HG03060 (cell line): ENCODE results near the gene DNAH10.

Source experiments
- ATAC-seq: cut with Tn5 transposase; IDR thresholded peaks from one replicate; pipeline ENCODE4 v1.9.1; 2021; ENCODE audit warnings: low read depth, moderate number of reproducible peaks; ENCODE audit not compliant: unreplicated experiment

The DNAH10 gene

GRCh38 chr12:123761841-123762714, at the start of gene DNAH10:
DNAH10 (plus strand) TSS chr12:123762301; CDS start chr12:123762337, 36 bp downstream.
- no peak for ATAC-seq

- no peak for ATAC-seq
Observed at GRCh38 chr12:123712780-123713319, 49.3 kb upstream of the DNAH10 start.

- no peak for ATAC-seq
Observed at GRCh38 chr12:123713398-123713797, 48.7 kb upstream of the DNAH10 start.

GRCh38 chr12:123713823-123714585, 48.1 kb upstream of the DNAH10 start:
- ATAC-seq, result no peak

GRCh38 chr12:123715195-123715594, 46.9 kb upstream of the DNAH10 start:
- ATAC-seq, result no peak

GRCh38 chr12:123717350-123717749, 44.8 kb upstream of the DNAH10 start:
- ATAC-seq, result no peak

- ATAC-seq, result no peak
Observed at GRCh38 chr12:123720141-123720814, 41.8 kb upstream of the DNAH10 start.

GRCh38 chr12:123721245-123721644, 40.9 kb upstream of the DNAH10 start:
- no peak for ATAC-seq

GRCh38 chr12:123723011-123723410, 39.1 kb upstream of the DNAH10 start:
- ATAC-seq, result no peak

- no peak for ATAC-seq
Observed at GRCh38 chr12:123723765-123724164, 38.3 kb upstream of the DNAH10 start.

GRCh38 chr12:123726244-123726643, 35.9 kb upstream of the DNAH10 start:
- no peak for ATAC-seq

GRCh38 chr12:123726962-123727361, 35.1 kb upstream of the DNAH10 start:
- no peak for ATAC-seq

GRCh38 chr12:123727878-123728277, 34.2 kb upstream of the DNAH10 start:
- ATAC-seq, result no peak

GRCh38 chr12:123731596-123731995, 30.5 kb upstream of the DNAH10 start:
- ATAC-seq, result no peak

GRCh38 chr12:123732251-123732650, 29.9 kb upstream of the DNAH10 start:
- no peak for ATAC-seq

- no peak for ATAC-seq
Observed at GRCh38 chr12:123733229-123733628, 28.9 kb upstream of the DNAH10 start.

GRCh38 chr12:123734268-123734667, 27.8 kb upstream of the DNAH10 start:
- ATAC-seq, result no peak

GRCh38 chr12:123741937-123742572, 20.0 kb upstream of the DNAH10 start:
- no peak for ATAC-seq

- no peak for ATAC-seq
Observed at GRCh38 chr12:123743002-123743401, 19.1 kb upstream of the DNAH10 start.

GRCh38 chr12:123744836-123745235, 17.3 kb upstream of the DNAH10 start:
- ATAC-seq, result no peak
